Measurements from ENCODE around the gene OVOL3.

OVOL3 gene

GRCh38 chr19:36144624-36145023 is 33.7 kb downstream of the OVOL3 start:
- TF ChIP-seq CTCF (IDR thresholded peaks at IDR 0.05; ENCODE audit: low read depth, low read length) = no peak
- no peak for DNase-seq (ENCODE audit: extremely low read depth, low read depth)

GRCh38 chr19:36149673-36150406 is 38.9 kb downstream of the OVOL3 start:
- DNase-seq (ENCODE audit: extremely low read depth, low read depth) = no peak
- no peak for TF ChIP-seq CTCF (IDR thresholded peaks at IDR 0.05; ENCODE audit: low read depth, low read length)

GRCh38 chr19:36150586-36150985 is 39.6 kb downstream of the OVOL3 start:
- DNase-seq (ENCODE audit: extremely low read depth, low read depth) = no peak
- TF ChIP-seq CTCF (IDR thresholded peaks at IDR 0.05; ENCODE audit: low read depth, low read length) = no peak

GRCh38 chr19:36151144-36152018 is 40.4 kb downstream of the OVOL3 start:
- no peak for TF ChIP-seq CTCF (IDR thresholded peaks at IDR 0.05; ENCODE audit: low read depth, low read length)
- no peak for DNase-seq (ENCODE audit: extremely low read depth, low read depth)

- DNase-seq (ENCODE audit: extremely low read depth, low read depth) = no peak
- TF ChIP-seq CTCF (IDR thresholded peaks at IDR 0.05; ENCODE audit: low read depth, low read length) = no peak
These were observed 41.0 kb downstream of the OVOL3 start for GRCh38 chr19:36152019-36152351.

- no peak for DNase-seq (ENCODE audit: extremely low read depth, low read depth)
- no peak for TF ChIP-seq CTCF (IDR thresholded peaks at IDR 0.05; ENCODE audit: low read depth, low read length)
These were observed 41.6 kb downstream of the OVOL3 start, which contains the start of gene COX7A1 for GRCh38 chr19:36152352-36153091. COX7A1 (minus strand) TSS chr19:36152447; CDS start chr19:36152407, 40 bp downstream.

Measured in AG09319 (cell line).